Astrocyte (in vitro differentiated cells and primary cell): ENCODE measurements around the gene KIAA0753. TPM values are rescaled to one million over a fixed set of nuclear protein-coding genes. Genes with fewer than 3 reads are reported as not detected.
"Not testable (repeated sequence)": the region's sequence is repeated elsewhere in the genome, so short reads cannot be mapped to it uniquely, and the experiment has no call there.

Experiments
- DNase-seq: peaks from one replicate; pipeline ENCODE4 v3.0.0-alpha.2; 2010; ENCODE audit warnings: low read depth
- FAIRE-seq: peaks from 2 replicates; lab custom pipeline; 2011; peaks lifted over from hg19 to GRCh38; lab: Jason Lieb, UNC
- H2AFZ ChIP-seq: 2 replicates; pipeline ENCODE4 v1.6.0; 2012; ENCODE audit warnings: low read depth, low read length, inconsistent platforms
- H3K27ac ChIP-seq: 2 replicates; pipeline ENCODE4 v1.5.1; 2011; ENCODE audit warnings: low read depth, low read length, inconsistent platforms
- H3K27me3 ChIP-seq: 2 replicates; pipeline ENCODE4 v1.6.0; 2011; ENCODE audit warnings: low read length, inconsistent platforms; ENCODE audit not compliant: insufficient read depth
- H3K36me3 ChIP-seq: 2 replicates; pipeline ENCODE4 v1.5.1; 2011; ENCODE audit warnings: low read length, inconsistent platforms; ENCODE audit not compliant: insufficient read depth
- H3K4me1 ChIP-seq: 2 replicates; pipeline ENCODE4 v1.5.1; 2011; ENCODE audit warnings: low read length, inconsistent platforms; ENCODE audit not compliant: insufficient read depth
- H3K4me2 ChIP-seq: 2 replicates; pipeline ENCODE4 v1.6.0; 2012; ENCODE audit warnings: low read length, inconsistent platforms
- H3K4me3 ChIP-seq: 2 replicates; pipeline ENCODE4 v1.5.1; 2011; ENCODE audit warnings: low read depth, mild to moderate bottlenecking, low read length, inconsistent platforms; ENCODE audit not compliant: insufficient read depth
- H3K79me2 ChIP-seq: 2 replicates; pipeline ENCODE4 v1.6.0; 2012; ENCODE audit warnings: mild to moderate bottlenecking, low read length, inconsistent platforms; ENCODE audit not compliant: insufficient read depth
- H3K9ac ChIP-seq: 2 replicates; pipeline ENCODE4 v1.6.0; 2012; ENCODE audit warnings: mild to moderate bottlenecking, low read length, inconsistent platforms
- H3K9me3 ChIP-seq: 2 replicates; pipeline ENCODE4 v1.5.1; 2012; ENCODE audit warnings: low read depth, mild to moderate bottlenecking, low read length, inconsistent platforms; ENCODE audit not compliant: insufficient read depth
- H4K20me1 ChIP-seq: 2 replicates; pipeline ENCODE4 v1.6.0; 2012; ENCODE audit warnings: low read length, inconsistent platforms; ENCODE audit not compliant: insufficient read depth
- H3K27ac Mint-ChIP-seq: one replicate; pipeline ENCODE4 v1.8.0; 2021; ENCODE audit warnings: mild to moderate bottlenecking, mixed read lengths; ENCODE audit not compliant: unreplicated experiment
- H3K27me3 Mint-ChIP-seq: one replicate; pipeline ENCODE4 v1.8.0; 2021; ENCODE audit warnings: low read depth, mixed read lengths; ENCODE audit not compliant: unreplicated experiment
- H3K36me3 Mint-ChIP-seq: one replicate; pipeline ENCODE4 v1.8.0; 2021; ENCODE audit warnings: low read depth, mixed read lengths; ENCODE audit not compliant: unreplicated experiment
- H3K4me1 Mint-ChIP-seq: one replicate; pipeline ENCODE4 v1.8.0; 2021; ENCODE audit warnings: low read depth, mixed read lengths; ENCODE audit not compliant: unreplicated experiment
- H3K4me3 Mint-ChIP-seq: one replicate; pipeline ENCODE4 v1.8.0; 2021; ENCODE audit warnings: mild to moderate bottlenecking, moderate library complexity, mixed read lengths; ENCODE audit not compliant: unreplicated experiment
- H3K9me3 Mint-ChIP-seq: one replicate; pipeline ENCODE4 v1.8.0; 2021; ENCODE audit warnings: mild to moderate bottlenecking, mixed read lengths; ENCODE audit not compliant: unreplicated experiment
- EZH2 ChIP-seq: IDR thresholded peaks from 2 replicates; pipeline ENCODE4 v1.6.1; 2012; ENCODE audit warnings: mild to moderate bottlenecking, low read length, inconsistent platforms; ENCODE audit not compliant: insufficient read depth
- total RNA-seq: library from RNA; stranded (reverse); gene quantifications from 2 replicates; pipeline ENCODE4 v1.2.1, GENCODE V29; 2021
- TF ChIP-seq, protein P1 (sequence below): IDR thresholded peaks from 2 replicates; pipeline ENCODE4 v1.5.1; 2011; ENCODE audit warnings: low read depth, mild to moderate bottlenecking, inconsistent platforms, low read length, moderate library complexity; ENCODE audit not compliant: insufficient read depth

The KIAA0753 gene
- total RNA-seq, 1 donor from 2014 or later = 25.4 TPM

DNA sequence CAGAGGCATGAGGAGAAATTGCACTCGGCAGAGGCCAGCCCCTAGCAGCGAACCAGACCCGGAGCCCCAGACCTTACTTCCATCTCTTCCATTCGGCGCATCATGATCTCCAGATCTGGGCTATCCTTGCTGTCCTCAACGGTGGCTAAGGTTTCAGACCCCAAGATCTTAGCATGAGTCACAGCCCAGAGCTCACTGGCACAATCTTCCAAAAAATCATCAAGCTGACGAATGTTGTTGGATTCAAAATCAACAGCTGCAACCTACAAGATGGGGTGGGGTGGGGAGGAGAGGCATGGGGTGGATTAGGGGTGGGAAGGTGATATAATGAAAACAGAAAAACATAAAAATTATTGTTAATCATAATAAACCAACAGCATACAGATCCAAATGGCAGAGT, 44.4 kb downstream of the KIAA0753 start:
- H3K36me3 ChIP-seq = peaks cover 47% of the 10 kb centered on the region
- no peak for FAIRE-seq

DNA sequence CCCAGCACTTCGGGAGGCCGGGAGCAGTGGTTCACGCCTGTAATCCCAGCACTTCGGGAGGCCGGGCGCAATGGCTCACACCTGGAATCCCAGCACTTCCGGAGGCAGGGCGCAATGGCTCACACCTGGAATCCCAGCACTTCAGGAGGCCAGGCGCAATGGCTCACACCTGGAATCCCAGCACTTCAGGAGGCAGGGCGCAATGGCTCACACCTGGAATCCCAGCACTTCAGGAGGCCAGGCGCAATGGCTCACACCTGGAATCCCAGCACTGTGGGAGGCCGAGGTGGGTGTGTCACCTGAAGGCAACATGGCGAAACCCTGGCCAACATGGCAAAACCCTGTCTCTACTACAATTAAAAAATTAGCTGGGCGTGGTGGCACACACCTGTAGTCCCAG, 47.1 kb downstream of the KIAA0753 start:
- H3K27me3 ChIP-seq, H3K4me3 ChIP-seq, H3K27ac Mint-ChIP-seq, H3K4me3 Mint-ChIP-seq, H3K9me3 Mint-ChIP-seq, H3K27me3 Mint-ChIP-seq, DNase-seq, H3K4me2 ChIP-seq, H3K9ac ChIP-seq, H3K9me3 ChIP-seq, FAIRE-seq, H3K79me2 ChIP-seq, H3K27ac ChIP-seq, H3K36me3 Mint-ChIP-seq, H2AFZ ChIP-seq: not testable (repeated sequence)
- peaks cover 13% of the 10 kb centered on the region for H4K20me1 ChIP-seq
- H3K4me1 ChIP-seq = peaks cover 13% of the 10 kb centered on the region
- peaks cover 52% of the 10 kb centered on the region for H3K36me3 ChIP-seq
- H3K4me1 Mint-ChIP-seq = peaks cover 17% of the 10 kb centered on the region

More for the DNA sequence above, 44.4 kb downstream of the KIAA0753 start:
- DNase-seq = no peak
- no peak overlapping the region for H3K4me3 Mint-ChIP-seq
- H3K27ac ChIP-seq = no peak overlapping the region
- peaks cover 13% of the 10 kb centered on the region for H4K20me1 ChIP-seq
- TF ChIP-seq, protein P1, sequence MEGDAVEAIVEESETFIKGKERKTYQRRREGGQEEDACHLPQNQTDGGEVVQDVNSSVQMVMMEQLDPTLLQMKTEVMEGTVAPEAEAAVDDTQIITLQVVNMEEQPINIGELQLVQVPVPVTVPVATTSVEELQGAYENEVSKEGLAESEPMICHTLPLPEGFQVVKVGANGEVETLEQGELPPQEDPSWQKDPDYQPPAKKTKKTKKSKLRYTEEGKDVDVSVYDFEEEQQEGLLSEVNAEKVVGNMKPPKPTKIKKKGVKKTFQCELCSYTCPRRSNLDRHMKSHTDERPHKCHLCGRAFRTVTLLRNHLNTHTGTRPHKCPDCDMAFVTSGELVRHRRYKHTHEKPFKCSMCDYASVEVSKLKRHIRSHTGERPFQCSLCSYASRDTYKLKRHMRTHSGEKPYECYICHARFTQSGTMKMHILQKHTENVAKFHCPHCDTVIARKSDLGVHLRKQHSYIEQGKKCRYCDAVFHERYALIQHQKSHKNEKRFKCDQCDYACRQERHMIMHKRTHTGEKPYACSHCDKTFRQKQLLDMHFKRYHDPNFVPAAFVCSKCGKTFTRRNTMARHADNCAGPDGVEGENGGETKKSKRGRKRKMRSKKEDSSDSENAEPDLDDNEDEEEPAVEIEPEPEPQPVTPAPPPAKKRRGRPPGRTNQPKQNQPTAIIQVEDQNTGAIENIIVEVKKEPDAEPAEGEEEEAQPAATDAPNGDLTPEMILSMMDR = no peak
- TF ChIP-seq EZH2 = no peak
- H3K4me2 ChIP-seq = no peak overlapping the region
- peaks cover 13% of the 10 kb centered on the region for H3K4me1 ChIP-seq
- peaks cover 16% of the 10 kb centered on the region for H3K36me3 Mint-ChIP-seq
- no peak overlapping the region for H3K27ac Mint-ChIP-seq
- H3K27me3 ChIP-seq = no peaks in the 10 kb centered on the region
- H3K9me3 Mint-ChIP-seq = no peaks in the 10 kb centered on the region
- no peak overlapping the region for H3K9ac ChIP-seq
- no peaks in the 10 kb centered on the region for H3K79me2 ChIP-seq
- H3K27me3 Mint-ChIP-seq = no peaks in the 10 kb centered on the region
- H2AFZ ChIP-seq = no peak overlapping the region
- peaks cover 15% of the 10 kb centered on the region for H3K4me1 Mint-ChIP-seq
- no peaks in the 10 kb centered on the region for H3K9me3 ChIP-seq
- H3K4me3 ChIP-seq = no peak overlapping the region

DNA sequence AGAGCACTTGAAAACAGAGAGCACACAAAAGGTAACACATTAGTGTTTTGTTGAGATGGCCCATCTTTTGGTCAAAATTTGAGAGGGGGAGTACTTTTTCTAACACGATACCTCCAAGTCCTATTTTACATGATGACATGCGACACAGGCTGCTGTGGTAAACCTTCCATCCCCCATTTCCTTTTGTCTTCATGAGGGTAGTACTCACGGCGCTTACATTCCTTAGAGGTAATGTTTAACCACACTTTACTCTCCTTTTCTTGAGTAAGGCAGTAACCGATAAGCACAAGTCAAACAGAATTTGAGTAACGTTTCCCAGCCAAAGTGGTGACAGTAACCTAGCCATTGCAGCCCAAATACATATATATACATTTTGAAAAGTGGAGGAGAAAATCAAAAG, 48.3 kb downstream of the KIAA0753 start:
- H3K27ac ChIP-seq = peak overlapping the region; percentile 42
- peak overlapping the region; percentile 96 for H3K27ac Mint-ChIP-seq
- peaks cover 13% of the 10 kb centered on the region for H3K4me1 ChIP-seq
- no peaks in the 10 kb centered on the region for H3K27me3 Mint-ChIP-seq
- peaks cover 21% of the 10 kb centered on the region for H4K20me1 ChIP-seq
- no peaks in the 10 kb centered on the region for H3K79me2 ChIP-seq
- peak overlapping the region; percentile 47 for H3K4me2 ChIP-seq
- H3K4me3 Mint-ChIP-seq = no peak overlapping the region
- peaks cover 56% of the 10 kb centered on the region for H3K36me3 ChIP-seq
- H3K9me3 Mint-ChIP-seq = no peaks in the 10 kb centered on the region
- FAIRE-seq (peak; percentile 26), DNase-seq (peak; percentile 57)
- H3K36me3 Mint-ChIP-seq = peaks cover 13% of the 10 kb centered on the region
- peaks cover 17% of the 10 kb centered on the region for H3K4me1 Mint-ChIP-seq
- H3K9me3 ChIP-seq = no peaks in the 10 kb centered on the region
- H3K27me3 ChIP-seq = no peaks in the 10 kb centered on the region
- no peak overlapping the region for H2AFZ ChIP-seq
- H3K9ac ChIP-seq = peak overlapping the region; percentile 20
- no peak overlapping the region for H3K4me3 ChIP-seq
- TF ChIP-seq, protein P1 = no peak
- no peak for TF ChIP-seq EZH2
